WTC11 (cell line): ENCODE measurements around the gene JAKMIP3. TPM values are rescaled to one million over a fixed set of nuclear protein-coding genes. Genes with fewer than 3 reads are reported as not detected.

ENCODE experiments used
- ATAC-seq: fragments of 200-7000 bp; cut with Tn5 transposase; 2 replicates; pipeline ENCODE4 v1.10.0; 2021; ENCODE audit warnings: mild to moderate bottlenecking, moderate library complexity
- CTCF ChIA-PET: fragments of 300-600 bp; sonication (Branson Sonifier 250); formaldehyde crosslinking; loops from one replicate; lab custom pipeline; 2021; ENCODE audit warnings: antibody characterized with exemption; lab: Charles Lee
- POLR2A ChIA-PET: fragments of 350-600 bp; sonication (Branson Sonifier 250); formaldehyde crosslinking; loops from one replicate; lab custom pipeline; 2021; ENCODE audit warnings: antibody characterized with exemption; lab: Charles Lee
- DNase-seq: peaks from one replicate; pipeline ENCODE4 v3.0.0; 2021; ENCODE audit warnings: low spot score
- H3K27ac Mint-ChIP-seq: 2 replicates; pipeline ENCODE4 v1.8.0; 2021; ENCODE audit warnings: mixed read lengths
- H3K27me3 Mint-ChIP-seq: 2 replicates; pipeline ENCODE4 v1.8.0; 2021; ENCODE audit warnings: low read depth, mild to moderate bottlenecking, moderate library complexity, mixed read lengths
- H3K36me3 Mint-ChIP-seq: 2 replicates; pipeline ENCODE4 v1.8.0; 2021; ENCODE audit warnings: mixed read lengths
- H3K4me1 Mint-ChIP-seq: 2 replicates; pipeline ENCODE4 v1.8.0; 2022; ENCODE audit warnings: mixed read lengths
- H3K4me3 Mint-ChIP-seq: 2 replicates; pipeline ENCODE4 v1.8.0; 2021; ENCODE audit warnings: mild to moderate bottlenecking, moderate library complexity, mixed read lengths
- H3K9me3 Mint-ChIP-seq: 2 replicates; pipeline ENCODE4 v1.8.0; 2021; ENCODE audit warnings: mixed read lengths
- EMX1 ChIP-seq: fragments of 250-450 bp; sonication (Bioruptor Pico); IDR thresholded peaks from 2 replicates; pipeline ENCODE4 v1.8.0; 2021; ENCODE audit warnings: mild to moderate bottlenecking
- ESRRA ChIP-seq: sonication (generic); formaldehyde crosslinking; IDR thresholded peaks from 2 replicates; pipeline ENCODE4 v1.8.1; 2022; ENCODE audit warnings: mild to moderate bottlenecking, missing genetic modification reagents, borderline replicate concordance
- FOXJ3 ChIP-seq: sonication (generic); formaldehyde crosslinking; IDR thresholded peaks from 2 replicates; pipeline ENCODE4 v1.9.0; 2021; ENCODE audit warnings: missing genetic modification reagents, mild to moderate bottlenecking, borderline replicate concordance
- MXD4 ChIP-seq: fragments of 250-450 bp; sonication (Bioruptor Pico); IDR thresholded peaks from 2 replicates; pipeline ENCODE4 v1.8.0; 2021; ENCODE audit warnings: mild to moderate bottlenecking, moderate library complexity, borderline replicate concordance
- NFE2L1 ChIP-seq: sonication (generic); formaldehyde crosslinking; IDR thresholded peaks from 2 replicates; pipeline ENCODE4 v1.8.1; 2023; ENCODE audit warnings: missing genetic modification reagents
- PRRX2 ChIP-seq: fragments of 250-450 bp; sonication (Bioruptor Pico); IDR thresholded peaks from 2 replicates; pipeline ENCODE4 v1.8.0; 2021; ENCODE audit warnings: mild to moderate bottlenecking
- RORB ChIP-seq: fragments of 250-450 bp; sonication (Bioruptor Pico); IDR thresholded peaks from 2 replicates; pipeline ENCODE4 v1.9.0; 2021; ENCODE audit warnings: mild to moderate bottlenecking
- SOX15 ChIP-seq: fragments of 250-450 bp; sonication (Bioruptor Pico); IDR thresholded peaks from 2 replicates; pipeline ENCODE4 v1.9.0; 2021; ENCODE audit warnings: mild to moderate bottlenecking
- TCF7 ChIP-seq: sonication (generic); formaldehyde crosslinking; IDR thresholded peaks from 2 replicates; pipeline ENCODE4 v1.8.0; 2022; ENCODE audit warnings: mild to moderate bottlenecking, low read depth, missing genetic modification reagents, moderate library complexity
- TEAD1 ChIP-seq: sonication (generic); formaldehyde crosslinking; IDR thresholded peaks from 2 replicates; pipeline ENCODE4 v1.8.0; 2022; ENCODE audit warnings: mild to moderate bottlenecking, missing genetic modification reagents
- ZNF138 ChIP-seq: sonication (generic); formaldehyde crosslinking; conservative IDR thresholded peaks from 2 replicates; pipeline ENCODE4 v1.8.1; 2022; ENCODE audit warnings: mild to moderate bottlenecking, moderate library complexity, missing genetic modification reagents
- ZNF317 ChIP-seq: sonication (generic); formaldehyde crosslinking; IDR thresholded peaks from 2 replicates; pipeline ENCODE4 v1.8.1; 2023; ENCODE audit warnings: low read depth, mild to moderate bottlenecking, moderate library complexity, missing genetic modification reagents, borderline replicate concordance
- ZNF416 ChIP-seq: fragments of 250-450 bp; sonication (Bioruptor Pico); IDR thresholded peaks from 2 replicates; pipeline ENCODE4 v1.9.0; 2021; ENCODE audit warnings: mild to moderate bottlenecking, inconsistent platforms
- total RNA-seq: library from RNA; stranded (reverse); gene quantifications from 3 replicates; pipeline ENCODE4 v1.2.3, GENCODE V29; 2021
- TF ChIP-seq, protein P1 (sequence below): sonication (generic); formaldehyde crosslinking; conservative IDR thresholded peaks from 2 replicates; pipeline ENCODE4 v1.8.1; 2023; ENCODE audit warnings: mild to moderate bottlenecking, low read depth, missing genetic modification reagents, moderate library complexity
- TF ChIP-seq, protein P2 (sequence below): fragments of 250-450 bp; sonication (Bioruptor Pico); IDR thresholded peaks from 2 replicates; pipeline ENCODE4 v1.9.0; 2021; ENCODE audit warnings: mild to moderate bottlenecking
- TF ChIP-seq, protein P3 (sequence below): sonication (generic); formaldehyde crosslinking; IDR thresholded peaks from 2 replicates; pipeline ENCODE4 v1.8.1; 2022; ENCODE audit warnings: low read depth, mild to moderate bottlenecking, moderate library complexity, missing genetic modification reagents, borderline replicate concordance
- TF ChIP-seq, protein P4 (sequence below): sonication (generic); formaldehyde crosslinking; IDR thresholded peaks from 2 replicates; pipeline ENCODE4 v1.8.1; 2023; ENCODE audit warnings: mild to moderate bottlenecking, missing genetic modification reagents, moderate library complexity
- TF ChIP-seq, protein P5 (sequence below): sonication (generic); formaldehyde crosslinking; IDR thresholded peaks from 2 replicates; pipeline ENCODE4 v1.8.1; 2022; ENCODE audit warnings: low read depth, missing genetic modification reagents, borderline replicate concordance
- TF ChIP-seq, protein P6 (sequence below): fragments of 250-450 bp; sonication (Bioruptor Pico); IDR thresholded peaks from 2 replicates; pipeline ENCODE4 v1.9.0; 2021; ENCODE audit warnings: moderate library complexity, mild to moderate bottlenecking, inconsistent platforms, borderline replicate concordance
- TF ChIP-seq, protein P7 (sequence below): fragments of 250-450 bp; sonication (Bioruptor Pico); IDR thresholded peaks from 2 replicates; pipeline ENCODE4 v1.9.0; 2021; ENCODE audit warnings: mild to moderate bottlenecking, borderline replicate concordance

JAKMIP3 gene
- total RNA-seq, 1 experiment from 2014 or later: 1.7 TPM

DNA sequence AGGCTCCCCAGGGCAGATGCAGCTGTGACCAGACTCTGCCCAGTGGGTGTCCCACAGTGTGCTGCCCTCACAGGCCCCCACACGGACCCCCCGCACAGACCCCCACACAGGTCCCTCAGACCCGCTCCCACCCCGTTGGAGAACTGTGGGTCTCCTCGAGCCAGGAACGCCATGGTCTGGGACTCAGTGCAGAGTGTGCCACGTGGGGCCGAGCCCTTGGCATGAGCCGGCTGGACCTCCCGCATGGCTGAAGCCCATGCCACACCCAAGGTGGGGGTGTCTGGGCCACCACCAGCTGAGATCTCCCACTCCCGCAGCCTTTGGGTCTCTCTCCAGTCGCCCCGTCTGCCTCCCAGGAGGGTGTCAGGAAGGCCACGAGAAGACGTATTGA is 34.3 kb downstream of the JAKMIP3 start:
- CTCF ChIA-PET: interaction anchor here (1.4 to 2.1 kb wide), 5 partner anchors 20 to 99 kb away, joined by 3 to 20 read pairs (median 5); no protein-coding TSS in a partner anchor
- POLR2A ChIA-PET: no interaction called here
- no peak for TF ChIP-seq MXD4 (CRISPR knock-in tag)
- TF ChIP-seq TCF7 (CRISPR knock-in tag): no peak
- TF ChIP-seq, protein P1, sequence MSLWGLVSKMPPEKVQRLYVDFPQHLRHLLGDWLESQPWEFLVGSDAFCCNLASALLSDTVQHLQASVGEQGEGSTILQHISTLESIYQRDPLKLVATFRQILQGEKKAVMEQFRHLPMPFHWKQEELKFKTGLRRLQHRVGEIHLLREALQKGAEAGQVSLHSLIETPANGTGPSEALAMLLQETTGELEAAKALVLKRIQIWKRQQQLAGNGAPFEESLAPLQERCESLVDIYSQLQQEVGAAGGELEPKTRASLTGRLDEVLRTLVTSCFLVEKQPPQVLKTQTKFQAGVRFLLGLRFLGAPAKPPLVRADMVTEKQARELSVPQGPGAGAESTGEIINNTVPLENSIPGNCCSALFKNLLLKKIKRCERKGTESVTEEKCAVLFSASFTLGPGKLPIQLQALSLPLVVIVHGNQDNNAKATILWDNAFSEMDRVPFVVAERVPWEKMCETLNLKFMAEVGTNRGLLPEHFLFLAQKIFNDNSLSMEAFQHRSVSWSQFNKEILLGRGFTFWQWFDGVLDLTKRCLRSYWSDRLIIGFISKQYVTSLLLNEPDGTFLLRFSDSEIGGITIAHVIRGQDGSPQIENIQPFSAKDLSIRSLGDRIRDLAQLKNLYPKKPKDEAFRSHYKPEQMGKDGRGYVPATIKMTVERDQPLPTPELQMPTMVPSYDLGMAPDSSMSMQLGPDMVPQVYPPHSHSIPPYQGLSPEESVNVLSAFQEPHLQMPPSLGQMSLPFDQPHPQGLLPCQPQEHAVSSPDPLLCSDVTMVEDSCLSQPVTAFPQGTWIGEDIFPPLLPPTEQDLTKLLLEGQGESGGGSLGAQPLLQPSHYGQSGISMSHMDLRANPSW (CRISPR knock-in tag): no peak
- TF ChIP-seq, protein P2, sequence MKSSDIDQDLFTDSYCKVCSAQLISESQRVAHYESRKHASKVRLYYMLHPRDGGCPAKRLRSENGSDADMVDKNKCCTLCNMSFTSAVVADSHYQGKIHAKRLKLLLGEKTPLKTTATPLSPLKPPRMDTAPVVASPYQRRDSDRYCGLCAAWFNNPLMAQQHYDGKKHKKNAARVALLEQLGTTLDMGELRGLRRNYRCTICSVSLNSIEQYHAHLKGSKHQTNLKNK (CRISPR knock-in tag): no peak
- TF ChIP-seq TEAD1 (CRISPR knock-in tag): no peak
- TF ChIP-seq, protein P3, sequence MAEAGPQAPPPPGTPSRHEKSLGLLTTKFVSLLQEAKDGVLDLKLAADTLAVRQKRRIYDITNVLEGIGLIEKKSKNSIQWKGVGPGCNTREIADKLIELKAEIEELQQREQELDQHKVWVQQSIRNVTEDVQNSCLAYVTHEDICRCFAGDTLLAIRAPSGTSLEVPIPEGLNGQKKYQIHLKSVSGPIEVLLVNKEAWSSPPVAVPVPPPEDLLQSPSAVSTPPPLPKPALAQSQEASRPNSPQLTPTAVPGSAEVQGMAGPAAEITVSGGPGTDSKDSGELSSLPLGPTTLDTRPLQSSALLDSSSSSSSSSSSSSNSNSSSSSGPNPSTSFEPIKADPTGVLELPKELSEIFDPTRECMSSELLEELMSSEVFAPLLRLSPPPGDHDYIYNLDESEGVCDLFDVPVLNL (CRISPR knock-in tag): no peak
- TF ChIP-seq ZNF138 (CRISPR knock-in tag): no peak

DNA sequence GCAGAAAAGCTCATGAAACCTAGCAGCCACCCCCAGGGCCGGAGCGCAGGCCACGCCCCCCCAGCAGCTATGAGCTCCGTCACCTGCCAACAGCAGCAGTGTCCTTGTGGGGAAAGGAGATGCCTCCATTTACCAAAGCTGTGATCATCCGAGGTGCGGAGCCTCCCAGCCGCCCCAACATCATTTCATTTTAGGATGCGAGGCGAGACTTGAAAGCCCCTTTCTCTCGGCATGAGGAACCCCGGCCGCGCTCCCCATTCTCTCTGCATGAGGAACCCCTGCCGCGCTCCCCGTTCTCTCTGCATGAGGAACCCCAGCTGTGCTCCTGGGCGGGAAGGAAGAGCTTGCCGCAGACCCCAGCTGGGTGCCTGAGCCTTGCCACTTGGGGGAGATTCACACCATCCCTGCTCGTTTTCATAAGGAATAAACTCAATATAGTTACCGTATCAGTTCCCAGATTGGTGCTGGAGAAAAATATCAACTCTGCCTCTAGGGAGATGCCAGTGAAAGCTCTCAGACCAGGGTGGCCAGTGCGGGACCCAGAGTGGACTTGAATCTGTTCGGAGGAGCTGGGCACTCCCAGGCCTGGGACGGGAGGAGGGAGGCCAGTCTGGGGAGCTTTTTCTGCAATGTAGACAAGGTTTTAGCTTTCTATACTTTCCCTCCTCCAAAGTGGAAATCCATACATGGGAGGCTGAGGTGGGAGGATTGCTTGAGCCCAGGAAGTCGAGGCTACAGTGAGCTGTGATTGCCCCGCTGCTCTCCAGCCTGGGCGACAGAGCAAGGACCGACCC is 35.0 kb downstream of the JAKMIP3 start:
- DNase-seq: no peak
- ChIA-PET POLR2A (no interaction called here), CTCF (interaction anchor here (1.0 to 2.1 kb wide), 9 partner anchors 20 to 118 kb away, joined by 3 to 20 read pairs (median 4); partner anchors contain the start of gene JAKMIP3)
- H3K4me3 Mint-ChIP-seq: no peak overlapping the region
- no peaks in the 10 kb centered on the region for H3K27me3 Mint-ChIP-seq
- peaks cover under 1% of the 10 kb centered on the region for H3K9me3 Mint-ChIP-seq
- no peaks in the 10 kb centered on the region for H3K4me1 Mint-ChIP-seq
- H3K27ac Mint-ChIP-seq: no peak overlapping the region
- H3K36me3 Mint-ChIP-seq: no peaks in the 10 kb centered on the region
- no peak for ATAC-seq
- TF ChIP-seq PRRX2 (CRISPR knock-in tag) (no peak), NFE2L1 (CRISPR knock-in tag) (no peak), ZNF317 (CRISPR knock-in tag) (no peak), ESRRA (CRISPR knock-in tag) (no peak), RORB (no peak), ZNF416 (CRISPR knock-in tag) (no peak), SOX15 (CRISPR knock-in tag) (no peak), FOXJ3 (CRISPR knock-in tag) (no peak), EMX1 (no peak)
- TF ChIP-seq, protein P4, sequence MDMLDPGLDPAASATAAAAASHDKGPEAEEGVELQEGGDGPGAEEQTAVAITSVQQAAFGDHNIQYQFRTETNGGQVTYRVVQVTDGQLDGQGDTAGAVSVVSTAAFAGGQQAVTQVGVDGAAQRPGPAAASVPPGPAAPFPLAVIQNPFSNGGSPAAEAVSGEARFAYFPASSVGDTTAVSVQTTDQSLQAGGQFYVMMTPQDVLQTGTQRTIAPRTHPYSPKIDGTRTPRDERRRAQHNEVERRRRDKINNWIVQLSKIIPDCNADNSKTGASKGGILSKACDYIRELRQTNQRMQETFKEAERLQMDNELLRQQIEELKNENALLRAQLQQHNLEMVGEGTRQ (CRISPR knock-in tag): no peak
- TF ChIP-seq, protein P5, sequence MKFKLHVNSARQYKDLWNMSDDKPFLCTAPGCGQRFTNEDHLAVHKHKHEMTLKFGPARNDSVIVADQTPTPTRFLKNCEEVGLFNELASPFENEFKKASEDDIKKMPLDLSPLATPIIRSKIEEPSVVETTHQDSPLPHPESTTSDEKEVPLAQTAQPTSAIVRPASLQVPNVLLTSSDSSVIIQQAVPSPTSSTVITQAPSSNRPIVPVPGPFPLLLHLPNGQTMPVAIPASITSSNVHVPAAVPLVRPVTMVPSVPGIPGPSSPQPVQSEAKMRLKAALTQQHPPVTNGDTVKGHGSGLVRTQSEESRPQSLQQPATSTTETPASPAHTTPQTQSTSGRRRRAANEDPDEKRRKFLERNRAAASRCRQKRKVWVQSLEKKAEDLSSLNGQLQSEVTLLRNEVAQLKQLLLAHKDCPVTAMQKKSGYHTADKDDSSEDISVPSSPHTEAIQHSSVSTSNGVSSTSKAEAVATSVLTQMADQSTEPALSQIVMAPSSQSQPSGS (CRISPR knock-in tag): no peak
- TF ChIP-seq, protein P3 (CRISPR knock-in tag): no peak
- TF ChIP-seq, protein P6, sequence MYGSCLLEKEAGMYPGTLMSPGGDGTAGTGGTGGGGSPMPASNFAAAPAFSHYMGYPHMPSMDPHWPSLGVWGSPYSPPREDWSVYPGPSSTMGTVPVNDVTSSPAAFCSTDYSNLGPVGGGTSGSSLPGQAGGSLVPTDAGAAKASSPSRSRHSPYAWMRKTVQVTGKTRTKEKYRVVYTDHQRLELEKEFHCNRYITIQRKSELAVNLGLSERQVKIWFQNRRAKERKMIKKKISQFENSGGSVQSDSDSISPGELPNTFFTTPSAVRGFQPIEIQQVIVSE: no peak
- TF ChIP-seq, protein P7, sequence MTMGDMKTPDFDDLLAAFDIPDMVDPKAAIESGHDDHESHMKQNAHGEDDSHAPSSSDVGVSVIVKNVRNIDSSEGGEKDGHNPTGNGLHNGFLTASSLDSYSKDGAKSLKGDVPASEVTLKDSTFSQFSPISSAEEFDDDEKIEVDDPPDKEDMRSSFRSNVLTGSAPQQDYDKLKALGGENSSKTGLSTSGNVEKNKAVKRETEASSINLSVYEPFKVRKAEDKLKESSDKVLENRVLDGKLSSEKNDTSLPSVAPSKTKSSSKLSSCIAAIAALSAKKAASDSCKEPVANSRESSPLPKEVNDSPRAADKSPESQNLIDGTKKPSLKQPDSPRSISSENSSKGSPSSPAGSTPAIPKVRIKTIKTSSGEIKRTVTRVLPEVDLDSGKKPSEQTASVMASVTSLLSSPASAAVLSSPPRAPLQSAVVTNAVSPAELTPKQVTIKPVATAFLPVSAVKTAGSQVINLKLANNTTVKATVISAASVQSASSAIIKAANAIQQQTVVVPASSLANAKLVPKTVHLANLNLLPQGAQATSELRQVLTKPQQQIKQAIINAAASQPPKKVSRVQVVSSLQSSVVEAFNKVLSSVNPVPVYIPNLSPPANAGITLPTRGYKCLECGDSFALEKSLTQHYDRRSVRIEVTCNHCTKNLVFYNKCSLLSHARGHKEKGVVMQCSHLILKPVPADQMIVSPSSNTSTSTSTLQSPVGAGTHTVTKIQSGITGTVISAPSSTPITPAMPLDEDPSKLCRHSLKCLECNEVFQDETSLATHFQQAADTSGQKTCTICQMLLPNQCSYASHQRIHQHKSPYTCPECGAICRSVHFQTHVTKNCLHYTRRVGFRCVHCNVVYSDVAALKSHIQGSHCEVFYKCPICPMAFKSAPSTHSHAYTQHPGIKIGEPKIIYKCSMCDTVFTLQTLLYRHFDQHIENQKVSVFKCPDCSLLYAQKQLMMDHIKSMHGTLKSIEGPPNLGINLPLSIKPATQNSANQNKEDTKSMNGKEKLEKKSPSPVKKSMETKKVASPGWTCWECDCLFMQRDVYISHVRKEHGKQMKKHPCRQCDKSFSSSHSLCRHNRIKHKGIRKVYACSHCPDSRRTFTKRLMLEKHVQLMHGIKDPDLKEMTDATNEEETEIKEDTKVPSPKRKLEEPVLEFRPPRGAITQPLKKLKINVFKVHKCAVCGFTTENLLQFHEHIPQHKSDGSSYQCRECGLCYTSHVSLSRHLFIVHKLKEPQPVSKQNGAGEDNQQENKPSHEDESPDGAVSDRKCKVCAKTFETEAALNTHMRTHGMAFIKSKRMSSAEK (CRISPR knock-in tag): no peak

More for the DNA sequence above, 34.3 kb downstream of the JAKMIP3 start:
- DNase-seq: no peak
- no peak for ATAC-seq
- peaks cover 5% of the 10 kb centered on the region for H3K9me3 Mint-ChIP-seq
- H3K27ac Mint-ChIP-seq: no peak overlapping the region
- H3K4me1 Mint-ChIP-seq: no peaks in the 10 kb centered on the region
- no peak overlapping the region for H3K4me3 Mint-ChIP-seq
- no peaks in the 10 kb centered on the region for H3K36me3 Mint-ChIP-seq
- H3K27me3 Mint-ChIP-seq: no peaks in the 10 kb centered on the region
